GM19238 (cell line): ENCODE measurements around the gene STAB2.

Source experiments
- DNase-seq: peaks from one replicate; pipeline ENCODE4 v3.0.0; 2011; ENCODE audit warnings: low spot score; ENCODE audit not compliant: insufficient read length

STAB2 gene, protein sequence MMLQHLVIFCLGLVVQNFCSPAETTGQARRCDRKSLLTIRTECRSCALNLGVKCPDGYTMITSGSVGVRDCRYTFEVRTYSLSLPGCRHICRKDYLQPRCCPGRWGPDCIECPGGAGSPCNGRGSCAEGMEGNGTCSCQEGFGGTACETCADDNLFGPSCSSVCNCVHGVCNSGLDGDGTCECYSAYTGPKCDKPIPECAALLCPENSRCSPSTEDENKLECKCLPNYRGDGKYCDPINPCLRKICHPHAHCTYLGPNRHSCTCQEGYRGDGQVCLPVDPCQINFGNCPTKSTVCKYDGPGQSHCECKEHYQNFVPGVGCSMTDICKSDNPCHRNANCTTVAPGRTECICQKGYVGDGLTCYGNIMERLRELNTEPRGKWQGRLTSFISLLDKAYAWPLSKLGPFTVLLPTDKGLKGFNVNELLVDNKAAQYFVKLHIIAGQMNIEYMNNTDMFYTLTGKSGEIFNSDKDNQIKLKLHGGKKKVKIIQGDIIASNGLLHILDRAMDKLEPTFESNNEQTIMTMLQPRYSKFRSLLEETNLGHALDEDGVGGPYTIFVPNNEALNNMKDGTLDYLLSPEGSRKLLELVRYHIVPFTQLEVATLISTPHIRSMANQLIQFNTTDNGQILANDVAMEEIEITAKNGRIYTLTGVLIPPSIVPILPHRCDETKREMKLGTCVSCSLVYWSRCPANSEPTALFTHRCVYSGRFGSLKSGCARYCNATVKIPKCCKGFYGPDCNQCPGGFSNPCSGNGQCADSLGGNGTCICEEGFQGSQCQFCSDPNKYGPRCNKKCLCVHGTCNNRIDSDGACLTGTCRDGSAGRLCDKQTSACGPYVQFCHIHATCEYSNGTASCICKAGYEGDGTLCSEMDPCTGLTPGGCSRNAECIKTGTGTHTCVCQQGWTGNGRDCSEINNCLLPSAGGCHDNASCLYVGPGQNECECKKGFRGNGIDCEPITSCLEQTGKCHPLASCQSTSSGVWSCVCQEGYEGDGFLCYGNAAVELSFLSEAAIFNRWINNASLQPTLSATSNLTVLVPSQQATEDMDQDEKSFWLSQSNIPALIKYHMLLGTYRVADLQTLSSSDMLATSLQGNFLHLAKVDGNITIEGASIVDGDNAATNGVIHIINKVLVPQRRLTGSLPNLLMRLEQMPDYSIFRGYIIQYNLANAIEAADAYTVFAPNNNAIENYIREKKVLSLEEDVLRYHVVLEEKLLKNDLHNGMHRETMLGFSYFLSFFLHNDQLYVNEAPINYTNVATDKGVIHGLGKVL (N-terminal part only)

DNA sequence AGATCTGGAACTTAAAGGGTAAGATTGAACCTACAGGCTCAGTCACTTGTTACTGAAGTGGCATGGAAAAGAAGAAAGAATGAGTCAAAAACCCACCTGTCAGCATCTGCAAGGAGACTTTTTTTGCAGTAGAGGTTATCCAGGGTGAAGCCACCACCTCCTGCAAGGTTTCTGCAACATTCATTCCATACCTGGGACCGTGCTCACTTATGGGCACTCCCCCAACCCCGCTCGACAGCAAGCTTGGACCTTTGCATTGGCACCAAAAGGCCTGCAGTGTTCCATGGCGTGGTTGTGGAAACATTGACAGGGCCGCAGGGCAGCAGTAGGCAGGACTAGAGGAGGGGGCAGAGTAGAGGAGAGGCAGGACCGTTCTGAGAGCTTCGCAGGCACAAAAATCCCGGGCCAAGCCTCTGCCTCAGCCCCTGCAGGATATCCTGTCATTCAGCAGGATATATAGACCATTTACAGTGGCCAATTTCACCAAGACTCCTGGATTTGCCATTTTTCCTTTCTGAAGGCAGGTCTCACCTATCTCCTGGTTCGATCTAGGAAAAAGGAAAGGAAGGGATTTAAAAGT is at the start of gene STAB2:
Gene STAB2, plus strand, starts transcription at position 483 of the 580 bp plus-strand sequence. CDS start 204 bp downstream, outside the sequence.
- no peak for DNase-seq

DNA sequence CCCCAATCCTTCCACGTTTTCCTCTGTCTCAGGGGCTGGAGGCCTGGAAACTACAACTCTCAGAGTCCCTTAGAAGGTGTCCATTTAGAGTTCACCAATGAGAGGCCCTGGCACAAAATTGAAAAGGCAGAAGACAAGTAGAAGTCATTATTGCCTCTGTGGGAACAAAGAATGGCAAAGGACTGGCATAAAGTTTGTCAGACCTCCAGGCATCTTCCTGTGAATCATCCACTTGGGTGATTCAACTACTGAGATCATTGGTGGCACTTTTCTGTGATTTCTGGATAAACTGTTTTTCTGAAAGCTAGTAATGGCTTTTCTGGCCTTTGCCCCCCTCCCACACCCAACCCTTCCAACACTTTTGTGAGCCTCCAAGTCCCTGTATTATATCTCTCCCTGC is 48.7 kb upstream of the STAB2 start:
- DNase-seq = no peak

DNA sequence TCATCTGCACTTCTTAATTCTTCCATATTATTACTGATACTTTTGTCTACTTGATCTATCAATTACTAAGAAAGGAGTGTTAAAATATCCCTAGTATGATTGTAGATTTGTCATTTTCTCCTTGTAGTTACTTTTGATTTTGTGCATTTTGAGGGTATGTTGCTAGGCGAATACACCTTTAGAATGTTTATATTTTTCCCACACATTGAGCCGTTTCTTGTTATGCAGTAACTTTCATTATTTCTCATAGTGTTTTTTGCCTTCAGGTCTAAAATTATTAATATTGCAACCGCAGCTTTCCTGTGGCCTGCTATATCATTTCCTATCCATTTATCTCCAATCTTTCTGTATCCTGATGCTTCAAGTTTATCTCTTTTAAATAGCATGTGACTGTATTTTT is 46.8 kb upstream of the STAB2 start:
- no peak for DNase-seq

DNA sequence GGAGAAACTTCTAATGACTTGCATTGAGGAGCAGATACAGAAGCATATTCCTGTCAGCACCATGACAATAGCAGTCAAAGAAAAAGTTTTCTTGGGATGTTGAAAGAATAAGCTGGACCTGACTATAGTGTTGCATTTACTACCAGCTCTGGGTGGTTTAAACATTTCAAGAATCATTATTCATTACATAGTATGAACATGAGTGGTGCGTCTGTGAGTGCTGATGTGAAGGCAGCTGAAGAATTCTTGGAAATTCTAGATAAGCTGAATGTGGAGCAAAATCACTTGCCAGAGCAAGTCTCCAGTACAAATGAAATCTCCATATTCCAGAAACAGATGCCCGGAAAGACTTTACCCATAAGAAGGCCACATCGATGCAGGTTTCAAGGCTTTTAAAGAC is 45.0 kb upstream of the STAB2 start:
- no peak for DNase-seq

DNA sequence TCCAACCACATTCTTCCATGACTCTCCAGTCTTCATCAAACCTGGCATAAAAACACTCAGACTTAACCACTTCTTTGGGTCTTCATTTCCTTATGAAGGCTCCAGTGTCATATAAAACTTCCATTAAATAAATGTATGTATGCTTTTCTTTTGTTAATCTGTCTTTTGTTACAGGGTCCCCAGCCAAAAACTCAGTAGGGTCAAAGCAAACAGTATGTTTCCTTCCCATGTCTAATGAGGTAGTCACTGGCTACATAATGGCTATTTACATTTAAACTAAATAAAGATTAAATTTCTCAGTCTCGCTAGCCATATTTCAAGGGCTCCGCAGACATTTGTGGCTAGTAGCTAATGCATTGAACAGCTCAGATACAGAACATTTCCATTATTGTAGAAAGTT is 40.1 kb upstream of the STAB2 start:
- DNase-seq = no peak

DNA sequence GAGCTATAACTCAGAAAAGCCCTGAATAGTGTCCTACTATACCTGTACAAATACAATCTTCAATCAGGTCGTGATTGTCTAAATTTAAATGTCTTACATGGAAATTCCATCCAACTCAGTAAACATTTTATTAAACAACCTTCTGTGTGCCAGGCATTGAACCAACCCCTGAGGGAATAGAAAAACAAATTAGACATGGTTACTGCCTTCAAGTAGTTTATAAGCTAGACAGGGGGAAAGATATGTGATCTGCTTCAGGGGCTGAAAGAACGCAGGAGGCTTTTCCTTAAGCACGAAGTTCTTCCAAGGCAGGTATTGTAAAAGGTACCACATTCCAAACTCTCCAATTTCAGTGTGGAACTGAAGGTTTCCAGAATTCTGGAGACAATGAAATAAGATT is 39.7 kb upstream of the STAB2 start:
- DNase-seq = no peak

DNA sequence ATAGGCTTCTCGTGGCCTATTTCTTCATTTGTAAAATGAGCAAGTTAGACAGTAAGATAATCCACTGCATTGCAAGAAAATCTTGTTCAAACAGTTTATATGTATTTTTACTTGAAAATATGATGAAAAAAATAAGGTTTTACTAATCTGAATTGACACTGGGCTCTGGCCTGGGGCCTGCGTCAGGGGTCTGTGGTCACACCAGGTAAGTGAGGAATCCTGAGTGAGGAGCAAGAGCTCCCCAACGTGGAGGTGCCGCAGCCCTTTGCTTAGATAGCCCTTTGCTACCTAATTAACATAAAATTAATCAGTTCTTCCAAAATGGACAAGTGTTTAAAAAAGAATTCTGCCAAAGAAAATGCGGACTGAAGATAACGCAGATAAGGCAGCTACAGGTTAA is 39.1 kb upstream of the STAB2 start:
- no peak for DNase-seq

DNA sequence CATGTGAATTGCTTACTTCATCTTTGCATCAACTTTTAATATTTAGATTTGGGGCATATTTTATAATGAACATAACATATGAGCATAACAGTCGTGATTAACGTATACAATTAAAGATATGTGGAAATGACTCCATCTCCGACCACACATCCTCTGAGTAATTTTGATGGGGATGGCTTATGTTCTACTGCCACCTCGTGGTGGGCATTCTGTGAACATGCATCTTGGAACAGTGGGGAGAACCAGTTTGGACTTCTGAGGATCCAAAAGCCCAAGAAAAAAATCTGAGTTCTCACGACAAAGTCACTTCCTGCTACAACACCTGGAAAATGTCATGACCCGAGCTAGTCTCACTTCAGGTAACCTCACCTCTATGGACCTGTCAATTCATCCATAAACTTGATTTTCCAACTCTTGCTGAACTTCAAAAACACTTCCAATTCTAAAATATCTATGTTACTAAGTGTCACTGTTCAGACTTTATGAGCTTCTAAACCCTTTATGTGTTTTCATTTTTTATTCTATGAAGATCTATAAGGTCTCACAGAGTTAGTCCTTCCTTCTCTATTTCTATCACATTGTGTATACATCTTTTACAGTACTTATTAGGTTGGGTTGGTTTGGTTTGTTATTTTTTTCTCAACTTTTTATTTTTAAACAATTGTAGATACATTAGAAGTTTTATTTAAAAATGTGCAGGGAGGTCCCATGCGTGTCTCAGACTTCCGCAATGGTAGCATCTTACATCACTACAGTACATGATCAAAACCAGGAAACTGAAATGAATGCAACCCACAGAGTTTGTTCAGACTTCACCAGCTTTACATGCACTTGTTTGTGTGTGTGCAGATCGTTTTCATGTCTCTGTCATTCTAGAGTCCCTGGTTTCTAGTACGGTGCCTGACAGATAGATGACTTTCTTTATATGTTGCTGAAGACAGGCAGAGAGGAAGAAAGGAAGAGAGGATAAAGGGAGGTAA is 38.2 kb upstream of the STAB2 start:
- DNase-seq = peak; percentile 13

DNA sequence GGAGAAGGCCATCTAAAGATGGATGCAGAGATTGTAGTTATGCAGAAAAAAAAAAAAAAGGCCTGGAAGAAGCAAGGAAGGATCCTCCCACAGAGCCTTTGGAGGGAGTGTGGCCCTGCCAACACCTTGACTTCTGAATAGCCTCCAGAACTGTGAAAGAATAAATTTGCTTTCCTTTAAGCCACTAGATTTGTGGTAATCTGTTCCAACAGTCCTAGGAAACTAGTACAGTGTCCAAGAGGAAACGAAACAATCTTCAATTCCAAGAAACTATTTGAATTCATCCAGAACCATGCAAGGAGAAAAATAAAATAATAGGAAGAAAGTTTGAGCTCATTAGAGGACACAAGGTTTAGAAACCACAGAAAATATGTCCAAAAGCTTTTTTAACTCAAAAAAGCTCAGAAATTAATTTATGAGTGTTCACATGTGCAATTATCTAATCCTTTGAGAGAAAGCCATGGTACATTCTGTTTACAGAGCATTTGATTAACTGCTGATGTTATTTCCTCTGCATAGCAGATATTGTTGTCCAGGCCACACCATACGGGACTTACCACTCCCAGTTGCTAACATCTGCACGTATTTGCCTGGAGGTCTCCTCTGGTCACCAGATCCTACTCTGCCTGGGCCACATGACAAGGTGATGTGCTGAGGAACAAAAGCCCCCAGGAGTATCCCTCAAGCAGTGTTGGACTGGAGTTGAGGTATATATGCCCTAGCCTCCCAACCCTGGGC is 30.0 kb upstream of the STAB2 start:
- no peak for DNase-seq

DNA sequence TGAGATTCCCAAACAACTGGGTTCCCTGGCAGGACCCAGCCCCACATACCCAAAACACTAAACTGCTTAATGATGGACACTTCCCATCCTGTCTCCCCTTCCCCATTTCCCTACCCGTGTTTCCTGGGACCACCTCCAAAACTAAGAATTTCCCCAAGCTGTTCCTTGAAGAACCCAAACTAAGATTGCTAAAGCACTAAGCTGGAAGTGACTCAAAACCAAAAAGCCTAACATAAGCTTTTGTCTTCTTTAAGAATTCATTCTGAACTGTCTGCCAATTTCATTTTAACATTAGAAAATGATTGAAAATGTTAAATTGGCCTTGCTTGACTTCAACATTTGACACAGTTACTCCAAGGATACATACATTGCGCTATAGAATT is 29.5 kb upstream of the STAB2 start:
- no peak for DNase-seq

DNA sequence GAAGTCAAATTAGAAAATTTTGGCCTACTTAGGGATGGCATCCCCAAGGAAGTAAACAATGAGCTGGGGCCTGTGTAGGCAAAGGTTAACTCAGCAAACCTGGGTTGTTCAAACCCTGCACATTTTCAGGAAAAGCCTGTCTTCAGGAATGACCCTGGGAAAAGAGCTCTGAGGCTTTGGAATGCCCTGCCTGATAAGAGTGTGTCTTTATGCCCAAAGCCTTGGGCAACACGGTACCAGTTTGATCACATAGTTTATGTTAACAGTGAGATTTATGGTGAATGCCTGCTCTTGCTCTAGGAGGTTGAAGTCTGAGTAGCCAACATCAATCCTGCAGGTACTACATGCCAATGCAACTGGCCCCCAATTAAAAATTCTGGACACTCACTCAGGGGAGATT is 28.2 kb upstream of the STAB2 start:
- DNase-seq = no peak

DNA sequence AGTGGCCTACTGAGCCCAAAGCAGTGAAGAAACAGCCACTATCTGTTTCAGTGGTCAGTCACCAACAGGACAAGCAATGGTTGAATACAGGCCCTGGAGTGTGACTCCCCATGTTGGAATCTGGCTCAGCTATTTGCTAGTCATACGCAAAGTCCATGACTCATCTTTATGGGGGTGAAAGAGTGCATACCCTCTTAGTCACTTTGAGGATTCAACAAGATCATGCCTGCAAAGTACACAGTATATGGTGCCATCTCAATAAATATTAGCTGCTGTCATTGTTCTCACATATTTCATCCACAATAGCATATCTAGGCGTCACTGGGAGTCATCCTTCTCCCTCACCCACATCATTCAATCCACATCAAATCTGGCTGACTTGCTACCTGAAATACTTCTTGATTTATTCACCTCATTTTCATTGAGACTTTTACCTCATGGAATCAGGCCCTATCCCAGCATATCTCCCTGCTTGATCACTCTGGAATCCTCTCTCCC is 26.4 kb upstream of the STAB2 start:
- DNase-seq = no peak

DNA sequence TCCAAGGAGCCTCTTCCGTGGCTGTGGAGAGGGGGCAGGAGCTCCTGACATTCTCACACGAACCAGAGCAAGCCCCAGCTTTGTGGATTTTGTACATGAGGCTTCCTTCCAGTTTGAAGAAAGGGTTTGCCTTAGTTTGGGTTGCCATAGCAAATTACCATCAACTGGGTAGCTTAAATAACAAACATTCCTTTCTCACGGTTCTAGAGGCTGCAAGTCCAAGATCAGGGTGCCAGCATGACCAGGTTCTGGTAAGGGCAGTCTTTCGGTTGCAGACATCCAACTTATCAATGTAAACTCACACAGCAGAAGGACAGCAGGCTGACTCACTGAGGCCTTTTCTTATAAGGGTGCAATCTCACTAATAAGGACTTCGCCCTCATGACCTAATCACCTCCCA is 25.9 kb upstream of the STAB2 start:
- no peak for DNase-seq

DNA sequence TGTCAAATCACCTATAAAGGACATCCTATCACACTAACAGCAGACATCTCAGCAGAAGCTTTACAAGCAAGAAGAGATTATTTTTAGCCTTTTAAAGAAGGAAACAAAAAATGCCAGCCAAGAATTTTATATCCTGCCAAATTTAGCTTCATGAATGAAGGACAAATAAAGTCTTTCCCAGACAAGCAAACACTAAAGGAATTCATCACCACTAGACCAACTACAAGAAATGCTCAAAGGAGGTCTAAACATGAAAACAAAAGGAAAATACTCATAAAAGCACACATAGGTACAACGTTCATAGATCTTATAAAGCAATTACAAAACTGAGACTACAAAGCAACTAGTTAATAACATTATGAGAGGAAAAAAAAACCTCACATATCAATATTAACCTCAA is 20.7 kb upstream of the STAB2 start:
- DNase-seq = no peak

DNA sequence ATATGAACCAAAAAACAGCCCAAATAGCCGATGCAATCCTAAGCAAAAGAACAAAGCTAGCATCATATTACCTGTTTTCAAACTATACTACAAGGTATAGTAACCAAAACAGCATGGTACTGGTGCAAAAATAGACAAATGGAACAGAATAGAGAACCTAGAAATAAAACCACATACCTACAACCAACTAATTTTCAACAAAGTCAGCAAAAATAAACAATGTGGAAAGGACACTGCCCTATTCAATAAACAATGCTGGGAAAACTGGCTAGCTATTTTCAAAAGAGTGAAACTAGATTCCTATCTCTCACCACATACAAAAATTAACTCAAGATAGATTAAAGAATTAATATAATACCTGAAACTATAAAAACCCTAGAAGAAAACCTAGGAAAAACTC is 17.8 kb upstream of the STAB2 start:
- DNase-seq = no peak

DNA sequence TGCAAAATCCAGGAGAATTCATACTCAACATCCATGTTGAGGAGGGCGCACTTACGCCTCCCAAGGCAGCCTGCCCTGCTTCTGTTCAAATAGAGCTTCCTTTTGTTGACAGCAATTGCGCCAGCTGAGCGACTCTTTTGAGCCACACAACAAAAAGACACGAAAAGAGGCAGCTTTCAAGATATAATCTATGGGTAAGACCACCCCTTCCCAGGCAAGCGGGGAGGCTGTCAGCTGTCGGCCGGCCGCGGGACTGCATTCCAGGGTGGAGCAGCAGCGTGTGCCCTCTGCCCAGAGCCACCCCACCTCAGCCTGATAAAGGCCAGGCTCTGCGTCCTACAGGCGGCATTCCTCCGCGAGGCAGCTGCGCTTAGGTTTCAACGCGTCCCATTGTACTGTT is 15.8 kb upstream of the STAB2 start:
- DNase-seq = no peak

DNA sequence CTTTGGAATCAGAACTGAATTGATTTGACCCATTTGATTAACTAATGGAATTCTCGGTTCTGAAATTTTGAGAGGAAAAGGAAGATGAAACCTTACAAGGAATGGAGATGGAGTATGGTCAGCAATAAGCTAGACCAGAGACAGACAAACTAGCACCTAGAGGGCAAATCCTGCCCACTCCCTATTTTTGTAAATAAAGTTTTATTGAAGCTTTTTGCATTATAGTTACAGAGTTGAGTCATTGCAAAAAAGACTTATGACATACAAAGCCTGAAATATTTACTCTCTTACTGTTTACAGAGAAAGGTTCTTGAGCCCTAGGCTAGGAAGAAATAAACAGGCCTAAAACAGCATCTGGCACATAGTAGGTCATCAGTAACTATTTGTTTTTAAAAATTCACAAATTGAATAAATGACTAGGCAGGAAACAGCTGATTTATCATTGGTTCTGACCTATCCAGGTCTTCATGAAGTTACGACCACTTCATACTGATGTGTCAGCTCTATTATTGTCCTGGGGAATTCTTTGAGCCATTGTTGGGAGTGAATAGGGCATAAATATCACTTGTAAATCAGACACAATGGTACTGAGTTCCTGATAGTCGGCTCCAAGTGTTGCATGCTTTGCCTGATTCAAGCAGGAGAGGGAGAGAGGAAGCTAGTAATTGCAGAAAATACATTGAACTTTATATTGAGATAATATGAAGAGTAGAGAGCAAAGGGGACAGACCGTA is 14.6 kb upstream of the STAB2 start:
- DNase-seq = no peak

DNA sequence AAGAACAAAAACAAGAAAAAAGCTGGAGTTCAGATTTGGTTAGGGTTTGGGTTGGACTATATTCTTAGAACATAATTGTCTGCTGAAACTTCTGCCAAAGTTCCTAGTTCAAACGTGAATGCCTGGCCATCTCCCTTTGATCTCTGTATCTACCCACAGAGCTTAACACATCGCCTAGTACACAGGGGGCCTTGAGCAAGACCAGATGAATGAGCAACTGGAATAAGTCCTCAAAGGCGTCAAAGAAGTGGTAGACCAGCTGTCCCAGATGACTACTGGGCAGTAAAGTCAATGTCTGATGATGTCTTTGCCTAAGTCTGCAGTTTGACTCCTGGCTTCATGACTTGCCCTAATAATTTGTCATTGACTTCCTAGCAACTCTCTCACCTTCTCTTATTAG is 13.9 kb upstream of the STAB2 start:
- no peak for DNase-seq

DNA sequence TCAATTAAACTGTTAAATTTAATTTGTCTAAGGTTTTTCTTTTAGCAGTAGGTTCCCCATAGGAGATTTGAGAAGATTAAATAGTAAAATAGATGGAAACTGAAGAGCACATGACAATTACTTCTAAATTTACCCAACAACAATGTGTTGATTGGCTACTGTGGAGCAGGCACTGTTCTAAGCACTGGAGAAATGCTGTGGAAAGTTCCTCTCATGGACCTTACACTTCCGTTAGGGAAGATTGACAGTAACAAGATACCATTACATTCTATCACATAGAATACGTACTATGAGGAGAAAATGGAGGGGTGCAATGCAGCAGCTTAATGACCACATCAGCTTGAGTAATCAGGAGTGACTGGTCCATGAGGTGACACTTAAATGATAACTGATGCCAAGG is 8.1 kb upstream of the STAB2 start:
- DNase-seq = no peak
